Heart right ventricle (tissue), 16 donors: ENCODE measurements around the gene PIGR. TPM values are rescaled to one million over a fixed set of nuclear protein-coding genes. Genes with fewer than 3 reads are reported as not detected.

Source experiments
- ATAC-seq, 8 donors: fragments of 200-7000 bp; cut with Tn5 transposase; one replicate each; pipeline ENCODE4 v1.9.1; 2020; ENCODE audit warnings: mild to moderate bottlenecking in 8 of 8, moderate library complexity in 8 of 8, moderate number of reproducible peaks in 1 of 8
- DNase-seq, 2 donors: peaks; one replicate each; pipeline ENCODE4 v3.0.0-alpha.2; 2020
- H3K27ac ChIP-seq, 10 donors: fragments of 200-600 bp; sonication (generic) in 2 of 10; one replicate each; pipeline versions ENCODE4 v1.5.0 to v1.8.0; 2020 to 2022; ENCODE audit warnings: mild to moderate bottlenecking in 3 of 10
- H3K27me3 ChIP-seq, 7 donors: fragments of 200-600 bp; one replicate each; pipeline ENCODE4 v1.8.0; 2021 to 2022; ENCODE audit warnings: mild to moderate bottlenecking in 2 of 7
- H3K36me3 ChIP-seq, 9 donors: fragments of 200-600 bp; sonication (generic) in 1 of 9; one replicate each; pipeline versions ENCODE4 v1.5.0 to v1.8.0; 2020 to 2022; ENCODE audit warnings: mild to moderate bottlenecking in 2 of 9
- H3K4me1 ChIP-seq, 9 donors: fragments of 200-600 bp; sonication (generic) in 1 of 9; one replicate each; pipeline versions ENCODE4 v1.5.0 to v1.8.0; 2020 to 2022; ENCODE audit warnings: mild to moderate bottlenecking in 4 of 9
- H3K4me3 ChIP-seq, 10 donors: fragments of 200-600 bp; sonication (generic) in 2 of 10; one replicate each; pipeline versions ENCODE4 v1.5.0 to v1.8.0; 2020 to 2022; ENCODE audit warnings: mild to moderate bottlenecking in 7 of 10, moderate library complexity in 2 of 10
- H3K9me3 ChIP-seq, 11 donors: fragments of 200-600 bp in 10 of 11; sonication (generic) in 2 of 11; one replicate each; pipeline versions ENCODE4 v1.5.0 to v1.8.0; 2013 to 2022; ENCODE audit warnings: mild to moderate bottlenecking in 2 of 11, control low read depth in 1 of 11, moderate library complexity in 1 of 11
- CTCF ChIP-seq, 9 donors: fragments of 200-600 bp; sonication (generic) in 2 of 9; IDR thresholded peaks; one replicate each; pipeline versions ENCODE4 v1.5.0 to v1.8.0; 2021 to 2022; ENCODE audit warnings: antibody characterized with exemption in 9 of 9, mild to moderate bottlenecking in 5 of 9, moderate library complexity in 1 of 9
- WGBS, 2 donors: extraction: QIAGEN DNeasy Blood & Tissue Kit; methylation state at CpG; one replicate each; pipeline ENCODE4 v1.1.7; 2013; ENCODE audit warnings: inconsistent platforms in 1 of 2; 5-methylcytosine and 5-hydroxymethylcytosine counted together
- intact Hi-C, 10 donors: fragments of 100-400 bp; cut with DNase I; formaldehyde crosslinking; loops; one replicate each; pipeline versions ENCODE4 v1.11.1 to v1.14.2; 2022
- long read RNA-seq, 3 donors: library from polyadenylated mRNA; unstranded; transcript quantifications; one replicate each; pipeline ENCODE4 v2.0.0, GENCODE V29; 2020 to 2021
- polyA plus RNA-seq, 2 donors: library from polyadenylated mRNA; stranded (reverse); fragments of 200-250 nt; gene quantifications; one replicate each; pipeline ENCODE4 v1.2.3, GENCODE V29; 2013
- total RNA-seq, 10 donors: library from RNA; stranded (reverse); fragmentation: NEBNext Ultra II Directional in 3 of 10; extraction: Animal tissue kit (Norgen Biotek cat#: 25700) in 3 of 10; gene quantifications; one replicate each; pipeline versions ENCODE4 v1.2.1 to v1.2.4, GENCODE V29; 2021 to 2023
- donor health status: Arrhythmogenic right ventricular cardiomyopathy.
- donor health status: ischemic (EF 13 %, LVEDD 7.1; RV severe dilation, severe dysfunction).
- donor health status: healthy with polysubstance abuse.
- donor health status: DM: no; HTN: yes; CAD: no.
- donor health status: DM: no; HTN: no; CAD: no.
- donor health status: ischemic (EF 25% LVEDD 6.9; RV normal size, moderate dysfunction).
- donor health status: ischemic (EF 25% LVEDD 5.7; RV mildly dilated, moderate dysfunction).
- donor health status: healthy.
- donor health status: DM: yes; HTN: yes; CAD: no.
- donor health status: Ischemic cardiomyopathy.
- donor health status: ischemic (EF 35%, LVEDD 5.7; RV mildly dilated, moderate dysfunction).
- donor health status: nonischemic (EF 11% LVEDD 7.7; RV severe dilation, severe dysfunction).
- donor health status: DM: yes; HTN: yes; CAD: no.
- donor health status: PGD.
- donor health status: ischemic (EF 29% LVEDD 5.4; RV normal size, mild dysfunction).
- donor health status: nonischemic (EF 23%, LVEDD 6.1; RV moderate dilation, normal function).

PIGR gene
- total RNA-seq (under 1 TPM in 2 of 10 donors, not detected in 8; 0.10 to 0.11 TPM), polyA plus RNA-seq (under 1 TPM in 1 of 2 donors, not detected in 1; 0.01 TPM)
- long read RNA-seq, donor 1 = 0 reads
- long read RNA-seq, donor 2 = 0 reads
- long read RNA-seq, donor 3 = 0 reads

- H3K36me3 ChIP-seq = no peaks in the 10 kb centered on the region
- H3K9me3 ChIP-seq = peaks cover 0 to 5% (median 0%) of the 10 kb centered on the region in 11 donors
- H3K4me1 ChIP-seq = peaks cover 0 to 9% (median 0%) of the 10 kb centered on the region in 9 donors
- no peak within 1 kb of the TSS for H3K4me3 ChIP-seq
- no peak within 1 kb of the TSS for H3K27ac ChIP-seq
- DNase-seq = no peak
- intact Hi-C loops = no loop called here
- peak in 1 of 8 donors; percentile 17 for ATAC-seq
- WGBS, 2 donors = 44 to 50% methylated on average over 7 of the region's 7 CpGs
- peaks cover 0 to 57% (median 33%) of the 10 kb centered on the region in 7 donors for H3K27me3 ChIP-seq
- TF ChIP-seq CTCF (IDR thresholded peaks at IDR 0.05) = no peak
These were observed at the start of gene PIGR for GRCh38 chr1:206946261-206946660. PIGR (minus strand) TSS chr1:206946466; CDS start chr1:206940531, 5,935 bp downstream.

- intact Hi-C loops = no loop called here
- no peak for TF ChIP-seq CTCF (IDR thresholded peaks at IDR 0.05)
- no peak for ATAC-seq
- Histone ChIP-seq H3K27ac (no peak overlapping the region), H3K4me3 (no peak overlapping the region), H3K9me3 (no peaks in the 10 kb centered on the region), H3K27me3 (peaks cover 0 to 36% (median 9%) of the 10 kb centered on the region in 7 donors), H3K36me3 (no peaks in the 10 kb centered on the region), H3K4me1 (no peaks in the 10 kb centered on the region)
- DNase-seq = no peak
These were observed 46.5 kb upstream of the PIGR start for GRCh38 chr1:206992790-206993189.

GRCh38 chr1:206987873-206988272 lies 41.6 kb upstream of the PIGR start:
- H3K27ac ChIP-seq = no peak overlapping the region
- no peak for TF ChIP-seq CTCF (IDR thresholded peaks at IDR 0.05)
- intact Hi-C loops = loop anchor here in 4 of 10 donors (10.0 kb wide), 3 partner anchors 183 to 383 kb away; partner anchors contain the start of gene DYRK3 (in 2 of the 4)
- no peaks in the 10 kb centered on the region for H3K4me1 ChIP-seq
- ATAC-seq = no peak
- no peak for DNase-seq
- WGBS, 2 donors = 97 to 100% methylated on average over 1 of the region's 1 CpG
- no peak overlapping the region for H3K4me3 ChIP-seq
- peaks cover 0 to 44% (median 14%) of the 10 kb centered on the region in 7 donors for H3K27me3 ChIP-seq
- no peaks in the 10 kb centered on the region for H3K9me3 ChIP-seq
- H3K36me3 ChIP-seq = no peaks in the 10 kb centered on the region

GRCh38 chr1:206986885-206987284 lies 40.6 kb upstream of the PIGR start:
- peaks cover 0 to 37% (median 4%) of the 10 kb centered on the region in 7 donors for H3K27me3 ChIP-seq
- ATAC-seq (peak in 4 of 8 donors; percentile 38 to 68 (median 54)), DNase-seq (no peak)
- TF ChIP-seq CTCF (IDR thresholded peaks at IDR 0.05) = no peak
- H3K27ac ChIP-seq = no peak overlapping the region
- H3K9me3 ChIP-seq = no peaks in the 10 kb centered on the region
- WGBS, 2 donors = 44 to 49% methylated on average over 3 of the region's 3 CpGs
- no peaks in the 10 kb centered on the region for H3K4me1 ChIP-seq
- H3K4me3 ChIP-seq = no peak overlapping the region
- intact Hi-C loops = loop anchor here in 4 of 10 donors (10.0 kb wide), 3 partner anchors 182 to 382 kb away; partner anchors contain the start of gene DYRK3 (in 2 of the 4)
- no peaks in the 10 kb centered on the region for H3K36me3 ChIP-seq
